Measurements from ENCODE around the gene CLIC4.

- TF ChIP-seq CTCF (IDR thresholded peaks at IDR 0.05 in 2 of 3, conservative IDR thresholded peaks at IDR 0.05 in 1 of 3; ENCODE audit: insufficient read depth in 2 of 3, low read depth in 1 of 3, low read length in 3 of 3) (no peak), ATF3 (IDR thresholded peaks at IDR 0.05) (no peak), ATF3 (CRISPR knock-in tag; conservative IDR thresholded peaks at IDR 0.05) (no peak), TCF7L2 (IDR thresholded peaks at IDR 0.05; ENCODE audit: low read depth, low read length) (no peak), RAD21 (CRISPR knock-in tag; conservative IDR thresholded peaks at IDR 0.05 in 1 of 2, IDR thresholded peaks at IDR 0.05 in 1 of 2) (no peak), ZNF274 (IDR thresholded peaks at IDR 0.05; ENCODE audit: borderline replicate concordance, low read depth, low read length) (no peak)
Observed at GRCh38 chr1:24867084-24867870, 122.0 kb downstream of the CLIC4 start.

All from K562 (cell line).